HG02642 (cell line): ENCODE results near the gene GRM4.

Source experiments
- ATAC-seq: cut with Tn5 transposase; IDR thresholded peaks from one replicate; pipeline ENCODE4 v1.9.1; 2021; ENCODE audit warnings: mild to moderate bottlenecking; ENCODE audit not compliant: unreplicated experiment, poor library complexity

Gene GRM4

DNA sequence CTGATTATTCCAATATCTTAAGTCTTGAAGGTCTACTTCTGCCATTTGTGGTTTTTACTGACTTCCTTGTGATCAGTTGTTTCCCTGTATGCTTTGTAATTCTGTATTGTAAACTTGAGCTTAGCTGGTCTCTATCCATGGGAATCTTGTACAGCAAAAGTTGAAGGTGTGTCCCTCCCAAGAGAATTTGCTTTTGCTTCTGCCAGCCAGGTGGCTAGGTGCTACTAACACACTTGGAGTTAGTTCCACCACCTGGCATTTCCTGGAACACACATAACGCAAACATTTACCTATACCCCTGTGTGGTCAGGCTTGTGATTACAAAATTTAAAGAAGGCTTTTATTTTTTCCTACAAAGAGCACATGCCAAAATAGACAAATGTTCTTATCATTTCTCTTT lies 141.2 kb downstream of the GRM4 start:
- ATAC-seq: no peak

DNA sequence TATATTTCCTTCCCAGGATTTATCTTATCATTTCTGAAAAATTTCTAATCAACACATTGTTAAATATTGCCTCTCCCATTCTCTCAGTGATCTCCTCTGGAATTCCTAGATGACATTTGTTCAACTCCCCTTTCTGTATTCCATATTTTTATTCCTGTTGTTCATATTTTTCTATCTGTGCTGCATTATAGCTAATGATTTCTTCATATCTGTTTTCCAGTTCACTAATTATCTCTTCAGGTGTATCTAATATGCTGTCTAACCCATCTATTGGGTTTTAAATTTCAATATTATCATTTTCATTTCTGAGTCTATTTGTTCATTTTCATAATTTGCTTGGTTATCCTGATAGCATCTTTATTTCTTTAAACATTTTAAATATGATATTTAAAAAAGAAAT lies 141.9 kb downstream of the GRM4 start:
- ATAC-seq: no peak

DNA sequence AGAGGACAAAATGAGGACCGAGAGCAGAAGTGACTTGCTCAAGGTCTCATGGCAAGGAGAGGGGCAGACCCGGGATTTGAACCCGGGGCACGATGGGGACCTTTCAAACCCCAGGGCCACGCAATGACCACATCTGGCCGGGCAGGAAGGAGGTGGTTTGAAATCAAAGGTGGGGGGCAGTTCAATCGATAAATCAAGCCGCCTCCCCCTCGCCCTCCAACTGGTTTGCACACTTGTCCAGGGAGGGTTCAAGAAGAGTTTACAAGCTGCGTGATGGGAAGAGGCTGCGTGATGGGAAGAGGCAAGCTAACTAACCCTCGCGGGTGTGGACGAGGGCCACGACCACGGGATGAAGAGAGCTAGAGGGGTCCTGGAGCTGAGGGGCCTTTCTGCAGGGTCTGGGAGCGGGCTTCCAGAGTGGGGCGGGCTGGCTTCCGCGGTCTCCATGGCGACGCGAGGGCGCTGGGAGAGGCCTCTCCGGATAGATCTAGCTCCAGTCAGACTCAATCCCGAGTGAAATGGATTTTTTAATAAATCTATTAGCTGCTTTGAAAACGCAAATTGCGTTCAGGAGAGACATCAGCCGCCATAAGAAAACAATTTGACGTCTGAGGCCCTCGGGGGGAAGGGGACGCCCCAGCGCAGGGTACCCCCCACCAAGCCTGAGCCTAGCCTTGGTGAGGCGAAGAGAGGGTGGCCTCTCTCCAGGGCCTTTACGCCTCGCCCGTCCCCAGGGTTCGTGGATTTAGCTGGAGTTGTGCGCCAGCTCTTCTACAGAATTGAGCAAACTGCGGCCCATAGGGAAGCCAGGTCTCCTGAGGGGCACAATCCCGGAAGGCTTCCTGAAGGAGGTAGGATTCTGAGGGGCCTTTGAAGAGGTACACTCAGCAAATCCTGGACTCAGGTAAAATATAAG lies 143.9 kb downstream of the GRM4 start:
- ATAC-seq: no peak

DNA sequence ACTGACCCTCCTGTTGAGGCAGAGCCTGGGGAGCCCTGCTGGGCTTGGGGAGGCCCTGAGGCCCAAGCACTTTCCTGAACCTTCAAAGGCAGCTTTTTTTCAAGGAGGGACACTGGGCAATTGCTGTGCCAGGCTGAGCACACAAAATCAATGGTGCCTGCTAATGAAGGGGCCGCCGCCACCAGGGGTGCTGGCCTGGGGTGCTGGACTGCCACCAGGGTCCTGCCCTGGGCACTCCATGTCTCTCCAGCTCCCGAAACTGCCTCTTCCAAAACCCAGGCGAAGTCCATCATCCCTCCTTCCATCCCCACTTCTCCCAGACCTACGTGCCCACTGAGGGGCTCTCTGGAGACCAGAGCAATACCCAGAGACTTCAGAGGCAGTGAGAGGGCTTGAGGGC lies 145.6 kb downstream of the GRM4 start:
- no peak for ATAC-seq

DNA sequence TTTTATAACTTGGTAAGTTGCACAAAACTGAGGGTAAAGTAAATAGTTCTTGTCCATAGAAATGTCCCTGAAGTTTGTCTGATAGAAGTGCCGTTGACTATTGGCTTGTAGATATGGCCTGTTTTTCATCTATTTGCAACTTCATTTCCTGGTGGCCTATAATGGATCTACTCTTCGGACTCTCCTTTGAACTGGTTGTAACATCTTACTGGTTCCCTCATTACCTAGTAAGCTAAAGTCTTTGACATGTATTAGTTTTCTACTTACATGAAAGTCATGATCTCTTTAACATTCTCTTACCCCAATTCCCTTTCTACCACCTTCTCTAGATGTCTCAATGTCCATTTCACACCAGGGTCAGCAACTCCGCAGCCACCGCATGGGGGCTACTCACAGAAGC lies 146.3 kb downstream of the GRM4 start:
- ATAC-seq: no peak

DNA sequence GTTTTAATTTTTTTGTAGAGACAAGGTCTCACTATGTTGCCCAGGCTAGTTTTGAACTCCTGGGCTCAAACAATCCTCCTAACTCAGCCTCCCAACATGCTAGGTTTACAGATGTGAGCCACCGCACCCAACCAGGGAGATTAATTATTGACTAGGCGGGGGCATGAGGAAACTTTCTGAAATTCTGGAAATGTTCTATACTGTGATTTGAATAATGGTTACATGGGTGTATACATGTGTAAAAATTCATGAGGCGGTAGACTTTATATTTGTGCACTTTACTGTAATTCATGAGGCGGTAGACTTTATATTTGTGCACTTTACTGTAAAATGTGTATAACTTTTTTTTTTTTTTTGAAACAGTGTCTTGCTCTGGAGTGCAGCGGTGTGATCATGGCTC lies 147.2 kb downstream of the GRM4 start:
- ATAC-seq: no peak

DNA sequence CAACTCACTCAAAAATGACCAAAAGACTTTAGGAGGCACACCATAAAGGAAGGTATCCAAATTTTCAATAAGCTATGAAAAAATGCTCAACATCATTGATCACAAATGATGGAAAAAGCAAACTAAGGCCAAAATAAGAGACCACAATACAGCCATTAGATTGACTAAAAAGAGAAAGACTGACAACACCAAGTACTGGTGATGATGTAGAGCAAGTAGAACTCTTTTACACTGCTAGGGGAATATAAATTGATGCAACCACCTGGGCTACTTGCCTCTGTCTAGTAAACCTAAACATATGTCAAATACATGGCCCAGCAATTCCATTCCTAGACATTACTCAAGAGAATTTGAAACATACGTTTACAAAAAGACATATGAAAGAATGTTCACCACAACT lies 148.6 kb downstream of the GRM4 start:
- ATAC-seq: no peak

DNA sequence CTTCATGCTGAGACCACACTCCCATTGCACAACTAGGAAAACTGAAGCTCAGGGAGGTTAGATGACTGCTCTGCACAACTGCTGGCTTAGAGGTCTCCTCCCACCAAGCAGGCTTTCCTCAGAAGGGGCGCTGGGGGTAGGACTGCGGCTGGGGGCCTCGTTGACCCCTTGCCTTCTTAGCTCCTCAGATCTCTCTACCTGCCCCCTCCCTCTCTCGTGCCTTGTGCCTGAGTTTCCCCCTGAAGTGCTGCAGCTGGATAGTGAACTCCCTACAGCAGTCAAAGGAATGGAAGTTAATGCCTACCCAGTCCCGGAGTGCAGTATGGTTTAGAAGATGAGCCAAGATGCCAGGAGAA lies 149.8 kb downstream of the GRM4 start:
- no peak for ATAC-seq

DNA sequence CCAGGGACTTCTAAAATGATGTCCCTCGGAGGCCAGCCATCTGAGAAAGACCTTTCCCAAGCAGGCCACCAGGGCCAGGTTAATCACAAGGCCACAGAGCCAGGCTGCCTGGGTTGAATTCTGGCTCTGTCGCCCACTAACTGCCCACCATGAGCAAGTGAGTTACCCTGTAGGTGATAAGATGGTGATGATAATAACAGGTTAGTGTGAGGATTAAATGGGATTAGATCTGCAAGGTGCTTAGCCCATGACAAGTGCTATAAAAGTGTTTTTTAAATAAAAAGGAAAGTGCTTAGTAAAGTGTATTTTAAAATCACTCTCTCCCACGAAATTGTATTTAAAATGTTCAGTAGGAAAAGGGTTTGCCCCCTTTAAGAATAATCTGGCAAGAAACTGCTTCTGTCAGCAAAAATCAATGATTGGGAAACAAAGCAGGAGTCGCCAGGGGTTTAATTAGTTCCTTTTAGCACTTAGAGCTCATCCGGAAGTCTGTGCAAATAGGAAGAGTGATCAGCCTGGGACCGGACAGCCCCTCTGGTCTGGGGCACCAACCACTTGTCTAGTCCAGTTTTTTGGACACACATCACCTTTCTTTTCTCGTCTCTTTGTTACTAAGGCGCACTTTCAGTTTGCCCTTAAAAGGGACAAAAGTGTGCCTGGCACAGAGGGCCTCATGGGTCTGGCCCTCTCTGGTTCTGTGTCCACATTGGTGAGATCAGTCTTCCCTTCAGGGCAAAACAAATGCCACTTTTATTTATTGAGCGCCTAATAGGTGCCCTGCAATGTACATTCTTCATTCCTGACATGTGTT lies 150.4 kb downstream of the GRM4 start:
- no peak for ATAC-seq

DNA sequence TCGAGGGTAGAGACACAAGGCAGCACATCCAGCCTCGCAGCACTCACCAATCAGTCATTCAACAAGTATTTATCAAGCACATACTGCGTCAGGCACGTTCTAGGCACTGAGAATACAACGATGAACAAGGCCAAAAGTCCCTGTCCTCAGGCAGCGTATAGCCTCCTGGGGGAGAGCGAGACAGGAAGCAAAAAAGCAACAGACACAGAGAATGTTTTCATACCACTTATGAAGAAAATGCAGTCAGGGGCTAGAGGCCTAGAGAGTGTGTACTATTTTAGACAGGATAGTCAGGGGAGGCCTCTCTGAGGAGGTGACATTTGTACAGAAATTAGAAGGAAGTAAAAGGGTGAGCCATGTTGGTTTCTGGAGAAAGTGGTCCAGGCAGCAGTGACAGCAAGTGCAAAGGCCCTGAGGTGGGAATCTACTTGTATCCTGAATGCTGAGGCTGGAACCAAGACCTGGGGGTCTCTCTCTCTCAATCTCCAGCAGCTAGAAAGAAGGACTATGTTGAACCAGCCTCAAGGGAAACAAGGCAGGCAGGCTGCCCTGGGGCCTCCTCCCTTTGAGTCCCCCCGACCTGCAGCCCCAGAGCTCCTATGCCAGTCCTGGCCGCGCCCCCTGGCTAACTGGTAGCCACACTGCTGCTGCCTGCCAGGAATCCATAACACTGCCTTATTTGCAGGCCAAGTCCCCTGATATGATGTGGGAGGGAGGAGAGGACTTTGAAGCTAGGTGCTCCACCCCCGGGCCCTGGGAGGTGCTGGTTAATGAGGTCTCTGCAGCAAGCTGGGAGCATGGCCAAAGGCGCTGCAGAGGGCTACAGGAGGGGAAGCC lies 151.2 kb downstream of the GRM4 start:
- no peak for ATAC-seq

DNA sequence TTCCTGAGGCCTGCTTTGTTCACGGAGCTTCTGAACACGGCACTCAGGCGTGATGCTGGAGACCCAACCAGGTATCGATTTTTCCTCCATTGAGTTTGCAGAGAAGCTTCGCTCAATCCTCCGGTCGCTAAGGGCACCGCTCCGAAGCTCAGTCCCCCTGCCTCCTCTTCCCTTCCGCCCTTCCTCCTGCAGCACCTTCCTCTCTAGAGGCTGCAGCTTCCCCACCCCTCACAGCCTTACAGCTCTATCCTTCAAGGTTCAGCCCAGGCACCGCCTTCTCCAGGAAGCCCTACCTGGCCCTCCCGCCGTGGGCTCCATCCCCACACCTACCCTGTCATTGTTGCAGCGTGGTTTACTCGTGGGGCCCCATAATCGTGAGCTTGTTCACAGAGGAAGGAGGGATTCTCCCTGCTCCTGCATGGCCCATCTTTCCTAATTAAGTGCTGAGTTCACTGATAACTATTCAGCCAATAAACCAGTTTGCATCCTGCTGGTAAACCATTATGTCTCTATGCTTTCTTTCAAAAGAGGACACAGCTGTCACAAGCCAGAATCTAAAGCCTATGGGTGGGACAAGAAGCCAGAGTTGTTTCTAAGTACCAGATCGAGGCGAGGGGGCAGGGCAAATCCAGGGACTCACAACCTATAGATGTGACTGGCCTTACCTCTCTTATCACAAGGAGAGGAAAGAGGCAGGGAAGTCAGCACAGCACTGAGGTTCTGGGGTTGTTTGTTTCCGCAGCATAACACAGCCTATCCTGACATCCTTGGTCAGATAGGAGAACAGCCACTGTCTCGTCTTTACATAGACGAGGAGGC lies 152.0 kb downstream of the GRM4 start:
- ATAC-seq: no peak

DNA sequence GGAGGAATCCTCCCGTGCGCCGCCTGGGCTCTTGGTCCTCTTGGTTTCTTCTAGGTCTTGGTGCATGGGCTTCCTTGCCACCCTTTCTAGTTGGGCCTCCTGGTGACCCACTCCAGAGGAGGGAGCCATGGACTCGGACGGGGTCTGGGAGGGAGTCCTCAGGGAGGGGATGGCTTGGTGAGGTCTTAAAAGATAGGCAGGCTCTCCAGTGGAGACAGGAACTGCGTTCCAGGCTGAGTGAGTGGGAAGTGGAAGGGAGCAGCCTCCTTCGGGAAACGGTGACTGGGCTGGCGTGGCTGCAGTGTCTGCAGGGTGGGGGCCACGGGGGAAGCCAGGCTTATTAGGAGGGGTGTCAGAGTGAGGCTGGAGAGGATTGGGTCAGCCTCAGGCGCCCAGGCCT lies 152.8 kb downstream of the GRM4 start:
- ATAC-seq: no peak

DNA sequence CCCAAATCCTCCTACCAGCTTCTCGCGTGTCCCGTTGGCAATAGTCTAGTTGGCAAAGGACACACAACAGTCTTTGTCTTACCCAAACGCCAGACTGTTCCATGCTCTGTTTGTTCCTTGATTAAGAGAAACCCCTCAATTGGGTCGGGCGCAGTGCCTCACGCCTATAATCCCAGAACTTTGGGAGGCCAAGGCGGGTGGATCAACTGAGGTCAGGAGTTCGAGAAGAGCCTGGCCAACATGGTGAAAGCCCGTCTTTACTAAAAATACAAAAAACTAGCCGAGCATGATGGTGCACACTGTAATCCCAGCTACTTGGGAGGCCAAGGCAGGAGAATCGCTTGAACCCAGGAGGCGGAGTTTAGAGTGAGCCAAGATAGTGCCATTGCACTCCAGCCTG lies 153.7 kb downstream of the GRM4 start:
- ATAC-seq: no peak

DNA sequence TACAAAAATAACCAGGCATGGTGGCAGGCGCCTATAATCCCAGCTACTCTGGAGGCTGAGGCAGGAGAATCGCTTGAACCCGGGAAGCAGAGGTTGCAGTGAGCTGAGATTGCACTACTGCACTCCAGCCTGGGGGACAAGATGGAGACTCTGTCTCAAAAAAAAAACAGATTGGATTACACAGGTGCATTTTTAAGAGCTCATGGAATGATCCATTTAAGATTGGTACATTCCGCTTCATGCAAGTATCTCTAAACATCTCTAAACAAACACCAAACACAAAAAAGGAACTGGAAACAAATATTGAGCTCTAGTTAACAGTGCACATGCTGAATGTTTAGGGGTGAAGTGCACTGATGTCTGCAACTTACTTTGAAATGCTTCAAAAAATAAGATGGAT lies 154.3 kb downstream of the GRM4 start:
- ATAC-seq: no peak

DNA sequence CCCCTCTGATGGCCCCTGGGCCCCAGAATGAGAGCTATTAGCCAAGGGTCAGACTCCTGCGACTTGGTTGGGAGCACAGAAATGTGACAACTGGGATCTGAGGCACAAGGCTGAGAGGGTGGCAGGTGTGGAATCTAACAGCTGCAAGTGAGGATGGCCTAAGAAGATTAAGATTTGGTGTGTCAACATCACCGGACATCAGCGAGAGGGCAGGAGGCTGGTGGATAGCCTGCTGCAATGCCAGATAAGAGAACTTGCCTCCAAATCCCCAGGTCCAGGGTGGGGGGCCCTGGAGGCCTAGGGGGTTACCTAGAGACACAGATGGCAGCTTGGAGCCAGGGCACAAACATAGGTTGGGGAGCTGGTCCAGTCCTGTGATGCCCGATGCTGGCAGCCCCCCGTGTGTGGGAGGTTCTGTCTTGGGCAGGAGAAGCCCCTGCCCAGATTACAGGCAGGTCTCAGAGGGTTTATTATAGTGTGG lies 155.8 kb downstream of the GRM4 start:
- ATAC-seq: no peak

DNA sequence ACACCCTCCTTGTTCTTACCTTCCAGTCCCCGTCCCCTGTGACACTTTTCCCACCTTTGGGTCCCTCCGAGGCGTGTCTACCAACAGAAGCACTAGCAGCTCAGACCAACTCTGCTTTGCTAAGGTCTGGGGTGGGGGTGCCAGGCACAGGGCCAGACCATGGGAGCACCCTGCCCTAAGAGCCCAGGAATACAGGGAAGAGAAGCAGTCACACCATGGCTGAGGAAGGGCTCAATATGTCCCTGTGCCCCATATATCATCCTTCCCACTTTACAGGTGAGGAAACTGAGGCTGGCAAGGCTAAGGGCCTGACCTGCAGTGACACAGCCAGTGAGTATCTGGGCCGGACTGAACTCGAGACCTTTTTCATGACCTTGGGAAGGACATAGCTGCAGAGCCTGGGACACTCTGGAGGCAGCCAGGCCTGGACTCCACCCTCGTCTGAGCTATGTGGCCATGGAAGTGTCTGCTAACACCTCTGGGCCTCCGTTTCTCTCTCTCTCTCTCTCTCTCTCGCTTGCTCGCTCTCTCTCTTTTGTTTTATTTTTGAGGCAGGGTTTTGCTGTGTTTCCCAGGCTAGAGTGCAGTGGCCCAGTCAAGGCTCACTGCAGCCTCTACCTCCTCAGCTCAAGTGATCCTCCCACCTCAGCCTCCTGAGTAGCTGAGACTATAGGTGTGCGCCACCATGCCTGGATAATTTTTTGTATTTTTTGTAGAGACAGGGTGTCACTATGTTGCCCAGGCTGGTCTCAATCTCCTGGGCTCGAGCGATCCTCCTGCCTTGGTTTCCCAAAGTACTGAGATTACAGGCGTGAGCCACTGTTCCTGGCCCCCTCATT lies 156.7 kb downstream of the GRM4 start:
- ATAC-seq: no peak

DNA sequence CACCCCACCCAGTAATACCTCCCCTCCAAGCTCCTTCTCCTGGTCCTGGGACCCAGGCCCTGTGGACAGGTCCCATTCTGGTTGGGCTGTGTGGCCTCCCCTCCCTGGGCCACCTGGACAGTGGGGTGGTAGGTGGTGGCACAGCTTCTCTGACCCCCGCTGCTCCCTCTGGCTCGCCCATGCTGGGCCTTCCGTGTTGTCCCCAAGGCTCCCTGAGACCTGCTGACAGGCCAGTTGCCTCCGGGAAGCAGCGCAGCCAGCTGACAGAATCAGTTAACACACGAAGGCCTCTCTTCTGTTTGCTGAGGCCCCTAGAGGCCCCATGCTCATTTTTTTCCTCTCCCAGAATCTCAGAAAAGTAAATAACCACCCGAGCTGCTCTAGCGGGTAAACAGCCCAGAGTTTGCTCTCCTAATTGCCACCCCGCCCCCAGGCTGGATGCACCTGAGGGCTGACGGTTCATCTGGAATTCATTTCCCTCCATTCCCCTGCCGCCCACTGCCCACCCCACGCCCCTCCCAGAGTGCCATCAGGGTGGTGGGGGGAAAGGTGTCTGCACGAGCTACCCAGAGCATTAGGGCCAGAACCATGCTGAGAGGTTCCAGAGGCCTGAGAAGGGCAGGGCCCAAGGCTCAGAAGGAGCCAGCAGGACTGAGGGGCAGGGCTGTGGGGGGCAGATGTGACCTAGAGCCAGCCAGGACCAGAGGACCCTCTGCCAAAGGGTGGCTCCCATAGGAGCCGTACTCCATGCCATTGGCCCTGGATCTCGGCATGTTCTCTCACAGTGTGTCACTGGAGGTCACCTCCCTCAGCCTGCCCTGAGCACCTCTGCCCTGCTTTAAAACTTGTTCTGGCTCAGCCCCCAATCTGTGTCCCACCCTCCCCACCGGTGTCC lies 157.5 kb downstream of the GRM4 start:
- ATAC-seq: no peak

DNA sequence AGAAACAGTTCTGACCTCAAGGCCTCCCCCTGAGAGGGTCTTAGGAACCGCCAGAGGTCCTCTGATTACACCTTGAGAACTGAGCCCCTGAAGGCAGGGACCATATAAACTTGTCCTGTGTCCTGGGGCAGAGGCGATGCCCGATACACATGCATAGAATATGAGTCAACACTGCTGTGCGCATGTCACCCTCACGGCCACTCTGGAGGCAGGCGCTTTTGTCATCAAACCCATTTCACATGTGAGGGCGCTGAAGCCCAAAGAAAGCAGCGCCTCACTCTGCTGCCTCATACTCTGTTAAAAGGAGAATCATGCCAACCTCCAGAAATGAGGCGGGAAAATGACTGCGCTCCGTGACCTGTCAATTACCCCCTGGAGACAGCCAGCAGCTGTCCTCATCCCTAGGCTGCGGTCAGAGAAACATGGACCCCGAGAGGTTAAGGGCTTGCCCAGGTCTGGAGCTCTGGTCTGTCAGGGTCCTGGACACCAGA lies 158.3 kb downstream of the GRM4 start:
- no peak for ATAC-seq
